ENCODE data around the gene C1QTNF1.
"Not testable (repeated sequence)": the region's sequence is repeated elsewhere in the genome, so short reads cannot be mapped to it uniquely, and the experiment has no call there.

Gene C1QTNF1

DNA sequence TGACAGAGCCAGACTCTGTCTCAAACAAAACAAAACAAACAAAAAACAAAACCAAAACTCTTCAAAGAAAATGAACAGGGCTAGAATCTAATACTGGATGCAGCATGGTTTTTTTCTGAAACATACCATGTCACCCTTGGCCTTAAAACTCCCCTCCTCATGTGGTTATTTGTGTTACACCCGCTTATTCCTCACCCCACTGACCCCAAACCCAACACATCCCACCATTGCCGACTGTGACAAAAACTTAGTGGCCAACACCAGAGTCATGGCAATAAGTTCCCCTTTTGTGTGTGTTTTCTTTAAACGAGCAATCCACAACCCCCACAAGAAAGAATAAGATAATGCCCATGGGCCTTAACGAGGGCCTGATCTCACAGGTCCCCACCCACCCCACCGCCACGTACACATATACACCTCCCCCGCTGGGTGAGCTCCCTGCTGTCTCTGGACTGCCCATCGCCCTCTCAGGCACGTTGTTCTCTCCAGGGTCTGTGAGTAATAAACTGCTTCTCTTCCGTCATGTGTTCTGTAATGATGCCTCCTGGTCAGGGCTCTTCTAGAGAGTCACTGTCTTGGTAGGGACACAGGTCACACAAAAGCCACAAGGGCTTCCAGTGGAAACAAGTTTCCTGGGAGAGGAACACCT lies 33.9 kb downstream of the C1QTNF1 start:
- DNase-seq = no peak

DNA sequence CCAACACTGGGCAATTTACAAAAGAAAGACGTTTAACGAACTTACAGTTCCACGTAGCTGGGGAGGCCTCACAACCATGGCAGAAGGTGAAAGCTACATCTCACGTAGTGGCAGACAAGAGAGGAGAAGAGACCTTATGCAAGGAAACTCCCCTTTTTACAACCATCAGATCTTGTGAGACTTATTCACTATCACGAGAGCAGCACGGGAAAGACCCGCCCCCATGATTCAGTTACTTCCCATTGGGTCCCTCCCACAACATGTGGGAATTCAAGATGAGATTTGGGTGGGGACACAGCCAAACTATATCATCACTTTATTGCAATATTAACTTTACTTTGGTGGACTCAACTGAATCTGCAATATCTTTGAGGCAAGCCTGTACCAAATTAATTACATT lies 38.7 kb downstream of the C1QTNF1 start:
- DNase-seq = no peak

GRCh38 chr17:79064026-79064425 lies 40.1 kb downstream of the C1QTNF1 start:
- no peak for DNase-seq

- no peak for DNase-seq
Measured at GRCh38 chr17:79065105-79065670, 41.2 kb downstream of the C1QTNF1 start.

GRCh38 chr17:79066963-79067362 lies 43.0 kb downstream of the C1QTNF1 start:
- no peak for DNase-seq

- DNase-seq = no peak
Measured at GRCh38 chr17:79070266-79070880, 46.4 kb downstream of the C1QTNF1 start.

- DNase-seq = no peak
Measured at GRCh38 chr17:79071161-79071740, 47.3 kb downstream of the C1QTNF1 start.

- DNase-seq = no peak
Measured at GRCh38 chr17:79072544-79072943, 48.6 kb downstream of the C1QTNF1 start.

DNA sequence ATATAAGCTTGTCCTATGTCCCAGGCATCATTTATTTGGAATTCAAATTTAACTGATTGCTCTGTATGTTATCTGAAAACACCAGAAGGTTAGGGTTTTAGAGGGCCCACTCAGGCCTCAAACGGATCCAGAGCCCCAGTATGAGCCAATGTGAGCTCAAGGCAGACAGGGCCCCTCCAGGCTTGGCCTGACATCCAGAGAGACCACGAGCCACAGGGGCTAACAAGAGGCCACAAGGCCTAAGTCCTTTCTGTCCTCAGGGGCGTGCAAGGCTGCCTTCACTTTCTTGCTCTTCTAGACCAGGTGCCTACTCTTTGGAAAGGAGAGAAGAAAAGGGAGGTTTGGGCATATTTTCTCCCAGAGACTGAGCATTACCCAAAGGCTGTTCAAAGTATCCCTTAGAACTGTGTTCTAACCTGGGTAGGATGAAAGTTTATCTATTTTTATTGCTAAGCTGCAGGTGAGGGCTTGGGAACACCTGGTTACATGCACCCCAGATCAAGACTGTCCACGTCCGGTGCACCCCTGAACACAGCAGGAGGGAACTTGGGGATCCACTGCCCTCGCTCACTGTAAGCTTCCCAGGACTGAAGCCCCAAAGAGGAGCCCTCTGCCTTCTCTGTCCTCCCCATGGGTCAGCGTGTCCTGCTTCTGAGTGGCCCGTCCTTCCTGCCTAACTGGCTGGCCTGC lies 49.2 kb downstream of the C1QTNF1 start:
- no peak for DNase-seq

DNA sequence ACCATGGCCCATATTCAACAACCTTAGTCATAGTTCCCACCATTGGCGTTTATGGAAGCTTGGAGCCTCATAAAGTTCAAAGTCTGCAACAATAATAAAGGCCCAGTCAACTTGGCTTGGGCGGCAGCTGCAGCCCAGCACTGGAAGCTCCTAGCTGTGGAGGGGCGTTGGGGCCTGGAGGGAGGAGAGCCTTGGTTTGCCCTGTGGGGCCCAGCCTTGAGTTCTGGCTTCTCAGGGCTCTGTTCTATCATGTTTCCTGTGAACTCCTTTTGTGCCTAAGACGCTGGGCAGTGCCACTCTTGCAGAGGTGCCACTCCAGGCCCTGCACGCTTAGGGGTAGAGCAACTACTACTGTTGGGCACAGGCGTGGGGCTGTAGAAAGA lies 49.7 kb downstream of the C1QTNF1 start:
- DNase-seq = no peak

GRCh38 chr17:79074121-79074648 lies 50.2 kb downstream of the C1QTNF1 start:
- DNase-seq = not testable (repeated sequence)

- DNase-seq = peak; percentile 91
Measured at GRCh38 chr17:79074649-79075445, 50.9 kb downstream of the C1QTNF1 start, which contains the start of gene ENGASE. ENGASE (plus strand) TSS chr17:79074824; CDS start chr17:79074945, 121 bp downstream.

DNA sequence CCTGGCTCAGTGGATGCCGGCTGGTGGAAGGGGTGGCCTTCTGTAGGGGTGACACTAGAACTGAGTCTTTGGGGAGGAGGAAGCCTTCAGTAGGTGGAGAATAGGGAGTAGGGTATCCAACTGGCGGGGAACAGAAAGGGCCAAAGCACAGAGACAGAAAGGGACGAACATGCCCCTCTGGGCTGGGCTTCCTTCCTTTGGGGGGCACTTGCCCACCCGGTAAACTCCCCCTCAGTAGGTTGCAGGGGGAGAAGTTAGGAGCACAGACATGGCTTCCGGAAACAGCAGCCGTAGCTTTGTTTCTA lies 51.4 kb downstream of the C1QTNF1 start:
- DNase-seq = no peak

- DNase-seq = no peak
Measured at GRCh38 chr17:79075861-79076406, 52.0 kb downstream of the C1QTNF1 start.

- no peak for DNase-seq
Measured at GRCh38 chr17:79077587-79077986, 53.6 kb downstream of the C1QTNF1 start.

DNA sequence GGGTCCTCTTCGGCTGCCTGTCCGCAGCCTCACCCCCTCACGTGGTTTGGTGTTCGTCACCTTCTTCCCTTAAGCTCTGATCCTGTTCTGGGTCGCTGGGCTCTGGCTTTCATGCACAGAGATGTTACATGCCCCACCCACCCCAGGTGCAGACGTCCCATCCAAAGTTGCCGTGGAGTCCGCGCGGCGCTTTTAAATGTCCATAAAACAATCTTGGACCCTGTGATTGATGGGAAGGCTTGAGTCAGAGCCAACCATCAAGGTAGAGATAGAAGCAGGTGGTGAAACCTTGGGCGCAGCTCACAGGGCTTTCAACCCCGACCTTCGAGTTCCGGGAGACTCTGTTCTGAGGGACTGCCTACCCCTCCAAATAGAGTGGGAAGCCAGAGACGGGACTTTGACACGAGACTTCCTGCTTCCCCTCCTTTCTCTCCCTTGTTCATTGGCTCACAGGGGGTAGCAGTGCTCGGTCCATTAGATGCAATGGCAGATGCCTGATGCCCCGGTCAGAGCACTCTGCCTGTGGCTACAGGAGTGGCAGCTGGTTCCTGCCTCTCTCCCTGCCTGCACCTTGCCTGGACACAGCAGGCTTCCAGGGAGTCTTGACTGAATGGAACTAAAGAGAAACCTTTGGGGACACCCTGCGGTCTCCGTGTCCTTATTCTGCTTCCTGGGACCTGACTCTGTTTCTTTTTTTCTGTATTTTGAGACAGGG lies 54.7 kb downstream of the C1QTNF1 start:
- no peak for DNase-seq

GRCh38 chr17:79079421-79080200 lies 55.6 kb downstream of the C1QTNF1 start:
- no peak for DNase-seq

DNA sequence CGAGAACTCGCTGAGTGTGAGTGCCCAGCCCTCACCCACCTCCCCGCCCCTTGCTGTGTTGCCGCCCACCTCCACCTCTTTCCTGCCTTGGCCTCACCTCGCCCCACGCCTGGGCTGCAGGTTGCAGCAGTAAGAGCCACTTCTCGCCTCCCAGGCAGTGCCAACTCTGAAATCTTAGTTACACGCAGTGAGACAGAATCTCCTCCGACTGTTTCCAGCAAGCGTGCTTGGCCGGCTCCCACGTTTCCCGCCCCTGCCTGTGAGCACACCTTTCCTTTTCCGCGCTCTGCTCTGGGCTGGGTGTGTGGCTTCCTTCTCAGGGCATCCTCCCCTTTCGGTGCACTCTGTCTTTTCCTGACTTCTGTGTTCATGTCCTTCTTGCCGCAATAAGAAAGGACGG lies 56.4 kb downstream of the C1QTNF1 start:
- no peak for DNase-seq

DNA sequence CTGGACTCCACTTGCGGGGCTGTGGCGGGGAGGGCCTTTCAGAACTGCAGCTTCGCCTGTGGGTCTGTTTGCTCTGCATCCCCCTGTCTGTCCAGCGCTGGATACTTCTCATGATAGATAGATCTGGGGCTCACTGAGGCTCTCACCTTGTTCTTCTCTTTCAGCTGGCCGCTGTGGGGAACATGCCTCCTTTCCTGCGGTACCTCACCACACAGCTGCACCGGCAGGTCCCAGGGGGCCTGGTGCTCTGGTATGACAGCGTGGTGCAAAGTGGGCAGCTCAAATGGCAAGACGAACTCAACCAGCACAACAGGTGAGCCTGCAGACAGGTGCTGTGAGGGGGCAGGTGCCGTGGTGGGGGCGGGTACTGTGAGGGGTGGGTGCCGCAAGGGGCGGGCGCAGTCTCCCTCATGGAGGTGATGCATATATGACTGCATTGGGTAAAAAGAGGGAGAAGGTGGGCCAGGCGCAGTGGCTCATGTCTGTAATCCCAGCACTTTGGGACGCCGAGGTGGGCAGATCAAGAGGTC lies 56.9 kb downstream of the C1QTNF1 start:
- no peak for DNase-seq

- DNase-seq = no peak
Measured at GRCh38 chr17:79081571-79082276, 57.8 kb downstream of the C1QTNF1 start.
